Measurements from ENCODE around the gene TOP2B. TPM values are rescaled to one million over a fixed set of nuclear protein-coding genes. Genes with fewer than 3 reads are reported as not detected.

The TOP2B gene
- polyA plus RNA-seq, 4 donors: 268 to 328 (median 295) TPM

GRCh38 chr3:25567388-25567787 lies 97.3 kb downstream of the TOP2B start:
- DNase-seq (ENCODE audit: low read depth in 4 of 4, low spot score in 2 of 4): no peak

- DNase-seq (ENCODE audit: low read depth in 4 of 4, low spot score in 2 of 4): no peak
Measured at GRCh38 chr3:25566358-25566920, 98.3 kb downstream of the TOP2B start.

- DNase-seq (ENCODE audit: low read depth in 4 of 4, low spot score in 2 of 4): no peak
Measured at GRCh38 chr3:25565807-25566206, 98.9 kb downstream of the TOP2B start.

- DNase-seq (ENCODE audit: low read depth in 4 of 4, low spot score in 2 of 4): no peak
Measured at GRCh38 chr3:25564075-25564474, 100.6 kb downstream of the TOP2B start.

GRCh38 chr3:25563601-25564000 lies 101.1 kb downstream of the TOP2B start:
- DNase-seq (ENCODE audit: low read depth in 4 of 4, low spot score in 2 of 4): no peak

GRCh38 chr3:25558796-25559195 lies 105.9 kb downstream of the TOP2B start:
- DNase-seq (ENCODE audit: low read depth in 4 of 4, low spot score in 2 of 4): no peak

GRCh38 chr3:25558121-25558520 lies 106.6 kb downstream of the TOP2B start:
- peak in 1 of 4 donors; percentile 59 for DNase-seq (ENCODE audit: low read depth in 4 of 4, low spot score in 2 of 4)

- DNase-seq (ENCODE audit: low read depth in 4 of 4, low spot score in 2 of 4): no peak
Measured at GRCh38 chr3:25557694-25558093, 107.0 kb downstream of the TOP2B start.

- no peak for DNase-seq (ENCODE audit: low read depth in 4 of 4, low spot score in 2 of 4)
Measured at GRCh38 chr3:25556447-25556846, 108.3 kb downstream of the TOP2B start.

GRCh38 chr3:25555695-25556437 lies 108.8 kb downstream of the TOP2B start:
- DNase-seq (ENCODE audit: low read depth in 4 of 4, low spot score in 2 of 4): no peak

GRCh38 chr3:25554376-25554775 lies 110.3 kb downstream of the TOP2B start:
- no peak for DNase-seq (ENCODE audit: low read depth in 4 of 4, low spot score in 2 of 4)

GRCh38 chr3:25552251-25552650 lies 112.5 kb downstream of the TOP2B start:
- no peak for DNase-seq (ENCODE audit: low read depth in 4 of 4, low spot score in 2 of 4)

- DNase-seq (ENCODE audit: low read depth in 4 of 4, low spot score in 2 of 4): no peak
Measured at GRCh38 chr3:25548836-25549235, 115.9 kb downstream of the TOP2B start.

GRCh38 chr3:25547943-25548674 lies 116.6 kb downstream of the TOP2B start:
- DNase-seq (ENCODE audit: low read depth in 4 of 4, low spot score in 2 of 4): no peak

Other genes with a start within 250 kb of the TOP2B start
- gene RARB, start 236.6 kb downstream of the TOP2B start, polyA plus RNA-seq (ENCODE audit: insufficient read length in 4 of 4): 10 to 100 TPM; 44.0 to 63.0 (median 51.8) TPM
- gene NGLY1, start 118.5 kb upstream of the TOP2B start, polyA plus RNA-seq (ENCODE audit: insufficient read length in 4 of 4): 10 to 100 TPM; 35.1 to 42.9 (median 39.0) TPM
- 10 to 100 TPM; 17.4 to 24.7 (median 21.7) TPM for gene OXSM, start 125.2 kb upstream of the TOP2B start, polyA plus RNA-seq (ENCODE audit: insufficient read length in 4 of 4)

Measured in left renal cortex interstitium (tissue), 4 donors.